ENCODE results near the gene TRPM4.
"Not testable (repeated sequence)": the region's sequence is repeated elsewhere in the genome, so short reads cannot be mapped to it uniquely, and the experiment has no call there.

TRPM4 gene

DNA sequence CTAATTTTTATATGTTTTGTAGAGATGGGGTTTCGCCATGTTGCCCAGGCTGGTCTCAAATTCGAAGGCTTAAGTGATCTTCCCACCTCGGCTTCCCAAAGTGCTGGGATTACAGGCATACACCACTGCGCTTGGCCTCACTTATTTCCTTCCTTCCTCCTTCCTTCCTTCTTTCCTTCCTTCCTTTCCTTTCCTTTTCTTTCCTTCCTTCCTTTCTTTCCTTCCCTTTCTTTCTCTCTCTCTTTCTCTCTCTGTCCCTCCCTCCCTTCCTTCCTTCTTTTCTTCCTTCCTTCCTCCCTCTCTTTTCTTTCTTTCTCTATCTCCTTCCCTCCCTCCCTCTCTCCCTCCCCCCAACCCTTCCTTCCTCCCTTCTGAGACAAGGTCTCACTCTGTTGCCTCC lies 36.8 kb downstream of the TRPM4 start:
- H2AFZ ChIP-seq (ENCODE audit: low read length, unreplicated experiment): no peak overlapping the region
- H3K4me3 ChIP-seq (ENCODE audit: low read depth, low read length): no peak overlapping the region
- no peaks in the 10 kb centered on the region for H3K4me1 ChIP-seq (ENCODE audit: control insufficient read depth, insufficient read depth, low read length, unreplicated experiment)
- H3K79me2 ChIP-seq (ENCODE audit: control insufficient read depth, insufficient read depth, low read length, unreplicated experiment): no peaks in the 10 kb centered on the region
- H3K27ac ChIP-seq (ENCODE audit: low read depth, low read length): no peak overlapping the region
- no peaks in the 10 kb centered on the region for H3K27me3 ChIP-seq (ENCODE audit: insufficient read depth, low read length)
- peaks cover 8% of the 10 kb centered on the region for H3K36me3 ChIP-seq (ENCODE audit: insufficient read depth, low read length)

GRCh38 chr19:49196527-49197240 lies 39.1 kb downstream of the TRPM4 start:
- no peak overlapping the region for H3K4me3 ChIP-seq (ENCODE audit: low read depth, low read length)
- no peak overlapping the region for H3K27ac ChIP-seq (ENCODE audit: low read depth, low read length)
- H3K79me2 ChIP-seq (ENCODE audit: control insufficient read depth, insufficient read depth, low read length, unreplicated experiment): no peaks in the 10 kb centered on the region
- H3K27me3 ChIP-seq (ENCODE audit: insufficient read depth, low read length): no peaks in the 10 kb centered on the region
- no peaks in the 10 kb centered on the region for H3K4me1 ChIP-seq (ENCODE audit: control insufficient read depth, insufficient read depth, low read length, unreplicated experiment)
- peaks cover 6% of the 10 kb centered on the region; the same call in 1 of the 2 replicates for H3K36me3 ChIP-seq (ENCODE audit: insufficient read depth, low read length)
- no peak overlapping the region for H2AFZ ChIP-seq (ENCODE audit: low read length, unreplicated experiment)

DNA sequence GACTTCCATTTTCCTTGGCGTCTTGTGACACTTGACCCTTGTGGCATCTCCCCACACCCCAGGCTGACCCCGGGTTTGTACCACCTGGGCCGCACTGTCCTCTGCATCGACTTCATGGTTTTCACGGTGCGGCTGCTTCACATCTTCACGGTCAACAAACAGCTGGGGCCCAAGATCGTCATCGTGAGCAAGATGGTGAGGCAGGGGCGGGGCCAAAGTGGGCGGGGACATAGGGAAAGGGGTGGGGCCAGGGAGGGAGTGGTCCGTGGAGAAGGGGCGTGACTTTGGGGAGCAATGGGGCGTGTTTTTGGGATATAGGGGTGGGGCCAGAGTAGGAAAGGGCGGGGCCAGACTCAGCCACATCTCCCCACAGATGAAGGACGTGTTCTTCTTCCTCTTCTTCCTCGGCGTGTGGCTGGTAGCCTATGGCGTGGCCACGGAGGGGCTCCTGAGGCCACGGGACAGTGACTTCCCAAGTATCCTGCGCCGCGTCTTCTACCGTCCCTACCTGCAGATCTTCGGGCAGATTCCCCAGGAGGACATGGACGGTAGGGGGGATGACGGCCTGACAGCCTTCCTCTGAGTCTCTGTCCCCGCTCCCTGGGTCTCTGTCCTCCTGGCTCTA lies 42.8 kb downstream of the TRPM4 start:
- Histone ChIP-seq H3K79me2 (ENCODE audit: control insufficient read depth, insufficient read depth, low read length, unreplicated experiment) (no peaks in the 10 kb centered on the region), H3K36me3 (ENCODE audit: insufficient read depth, low read length) (peaks cover 4% of the 10 kb centered on the region; the same call in 1 of the 2 replicates), H3K4me3 (ENCODE audit: low read depth, low read length) (no peak overlapping the region), H3K27me3 (ENCODE audit: insufficient read depth, low read length) (no peaks in the 10 kb centered on the region), H3K27ac (ENCODE audit: low read depth, low read length) (no peak overlapping the region), H3K4me1 (ENCODE audit: control insufficient read depth, insufficient read depth, low read length, unreplicated experiment) (no peaks in the 10 kb centered on the region), H2AFZ (ENCODE audit: low read length, unreplicated experiment) (no peak overlapping the region)

DNA sequence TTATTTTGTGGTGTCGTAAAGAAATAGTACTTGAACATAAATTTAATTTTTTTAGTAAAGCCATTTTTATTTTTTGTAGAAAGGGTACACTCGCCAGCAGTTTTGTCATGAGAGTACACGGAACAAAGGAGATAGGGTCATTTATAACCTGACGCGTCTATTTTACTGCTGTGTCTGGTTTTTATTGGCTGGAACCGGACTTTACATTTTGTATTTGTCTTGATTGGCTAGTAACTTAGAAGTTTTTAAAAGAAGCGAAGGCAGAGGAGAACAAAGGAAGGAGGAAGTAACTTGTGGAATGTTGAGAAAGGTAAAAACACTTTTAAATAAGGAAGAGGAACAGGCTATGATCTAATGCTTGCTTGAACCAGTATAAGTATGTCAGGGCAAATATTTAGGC lies 43.5 kb downstream of the TRPM4 start:
- Histone ChIP-seq H3K4me3 (ENCODE audit: low read depth, low read length) (no peak overlapping the region), H2AFZ (ENCODE audit: low read length, unreplicated experiment) (no peak overlapping the region), H3K79me2 (ENCODE audit: control insufficient read depth, insufficient read depth, low read length, unreplicated experiment) (no peaks in the 10 kb centered on the region), H3K27me3 (ENCODE audit: insufficient read depth, low read length) (no peaks in the 10 kb centered on the region), H3K36me3 (ENCODE audit: insufficient read depth, low read length) (peaks cover 4% of the 10 kb centered on the region; the same call in 1 of the 2 replicates), H3K4me1 (ENCODE audit: control insufficient read depth, insufficient read depth, low read length, unreplicated experiment) (no peaks in the 10 kb centered on the region), H3K27ac (ENCODE audit: low read depth, low read length) (no peak overlapping the region)

DNA sequence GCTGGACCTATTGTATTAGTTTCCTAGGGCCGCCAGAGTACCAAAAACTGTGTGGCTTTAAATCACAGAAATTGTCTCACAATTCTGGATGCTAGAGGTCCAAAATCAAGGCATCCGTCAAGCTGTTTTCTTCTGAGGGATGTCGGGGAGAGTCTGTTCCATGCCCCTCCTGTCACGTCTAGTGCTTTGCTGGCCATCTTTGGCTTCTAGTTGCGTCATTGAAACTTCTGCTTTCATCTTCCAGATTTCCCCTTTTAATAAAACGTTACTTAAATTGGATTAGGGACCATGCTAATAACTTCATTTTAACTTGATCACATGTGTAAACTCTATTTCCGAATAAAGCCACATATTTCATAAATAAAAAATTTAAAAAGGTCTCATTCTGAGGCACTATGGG lies 47.5 kb downstream of the TRPM4 start:
- H3K79me2 ChIP-seq (ENCODE audit: control insufficient read depth, insufficient read depth, low read length, unreplicated experiment): no peaks in the 10 kb centered on the region
- H3K27me3 ChIP-seq (ENCODE audit: insufficient read depth, low read length): no peaks in the 10 kb centered on the region
- H3K4me3 ChIP-seq (ENCODE audit: low read depth, low read length): no peak overlapping the region
- no peak overlapping the region for H3K27ac ChIP-seq (ENCODE audit: low read depth, low read length)
- H3K36me3 ChIP-seq (ENCODE audit: insufficient read depth, low read length): peaks cover 4% of the 10 kb centered on the region; the same call in 1 of the 2 replicates
- peaks cover 3% of the 10 kb centered on the region for H3K4me1 ChIP-seq (ENCODE audit: control insufficient read depth, insufficient read depth, low read length, unreplicated experiment)
- no peak overlapping the region for H2AFZ ChIP-seq (ENCODE audit: low read length, unreplicated experiment)

DNA sequence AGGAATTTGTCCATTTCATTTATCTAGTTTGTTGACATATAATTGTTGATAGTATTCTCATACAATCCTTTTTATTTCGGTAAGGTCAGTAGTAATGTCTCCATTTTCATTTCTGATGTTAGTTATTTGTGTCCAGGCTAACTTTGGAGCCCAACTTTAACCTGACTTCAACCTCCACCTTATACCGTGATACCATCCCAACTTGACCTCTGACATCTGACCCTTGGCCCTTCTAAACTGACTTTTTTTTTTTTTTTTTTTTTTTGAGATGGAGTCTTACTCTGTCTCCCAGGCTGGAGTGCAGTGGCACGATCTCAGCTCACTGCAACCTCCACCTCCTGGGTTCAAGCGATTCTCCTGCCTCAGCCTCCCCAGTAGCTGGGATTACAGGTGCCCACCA lies 51.9 kb downstream of the TRPM4 start:
- not testable (repeated sequence) for H3K79me2 ChIP-seq (ENCODE audit: control insufficient read depth, insufficient read depth, low read length, unreplicated experiment); H2AFZ ChIP-seq (ENCODE audit: low read length, unreplicated experiment); H3K4me1 ChIP-seq (ENCODE audit: control insufficient read depth, insufficient read depth, low read length, unreplicated experiment); H3K36me3 ChIP-seq (ENCODE audit: insufficient read depth, low read length); H3K27ac ChIP-seq (ENCODE audit: low read depth, low read length); H3K27me3 ChIP-seq (ENCODE audit: insufficient read depth, low read length); H3K4me3 ChIP-seq (ENCODE audit: low read depth, low read length)

GRCh38 chr19:49210108-49210900 lies 52.7 kb downstream of the TRPM4 start:
- no peaks in the 10 kb centered on the region; the same call in 1 of the 2 replicates for H3K36me3 ChIP-seq (ENCODE audit: insufficient read depth, low read length)
- no peaks in the 10 kb centered on the region for H3K27me3 ChIP-seq (ENCODE audit: insufficient read depth, low read length)
- no peaks in the 10 kb centered on the region for H3K79me2 ChIP-seq (ENCODE audit: control insufficient read depth, insufficient read depth, low read length, unreplicated experiment)
- no peak overlapping the region for H3K27ac ChIP-seq (ENCODE audit: low read depth, low read length)
- no peak overlapping the region for H3K4me3 ChIP-seq (ENCODE audit: low read depth, low read length)
- H3K4me1 ChIP-seq (ENCODE audit: control insufficient read depth, insufficient read depth, low read length, unreplicated experiment): peaks cover 3% of the 10 kb centered on the region
- no peak overlapping the region for H2AFZ ChIP-seq (ENCODE audit: low read length, unreplicated experiment)

- H3K4me3 ChIP-seq (ENCODE audit: low read depth, low read length): no peak overlapping the region
These were observed 53.4 kb downstream of the TRPM4 start for GRCh38 chr19:49210901-49211451.

GRCh38 chr19:49212016-49212701 lies 54.6 kb downstream of the TRPM4 start:
- Histone ChIP-seq H3K79me2 (ENCODE audit: control insufficient read depth, insufficient read depth, low read length, unreplicated experiment) (no peaks in the 10 kb centered on the region), H3K36me3 (ENCODE audit: insufficient read depth, low read length) (no peaks in the 10 kb centered on the region; the same call in 1 of the 2 replicates), H3K27me3 (ENCODE audit: insufficient read depth, low read length) (no peaks in the 10 kb centered on the region), H3K4me1 (ENCODE audit: control insufficient read depth, insufficient read depth, low read length, unreplicated experiment) (peaks cover 3% of the 10 kb centered on the region), H3K4me3 (ENCODE audit: low read depth, low read length) (no peak overlapping the region), H2AFZ (ENCODE audit: low read length, unreplicated experiment) (no peak overlapping the region), H3K27ac (ENCODE audit: low read depth, low read length) (no peak overlapping the region)

More at GRCh38 chr19:49210901-49211451, 53.4 kb downstream of the TRPM4 start:
- Histone ChIP-seq H2AFZ (ENCODE audit: low read length, unreplicated experiment) (no peak overlapping the region), H3K27ac (ENCODE audit: low read depth, low read length) (no peak overlapping the region), H3K36me3 (ENCODE audit: insufficient read depth, low read length) (no peaks in the 10 kb centered on the region; the same call in 1 of the 2 replicates), H3K4me1 (ENCODE audit: control insufficient read depth, insufficient read depth, low read length, unreplicated experiment) (peaks cover 3% of the 10 kb centered on the region), H3K79me2 (ENCODE audit: control insufficient read depth, insufficient read depth, low read length, unreplicated experiment) (no peaks in the 10 kb centered on the region), H3K27me3 (ENCODE audit: insufficient read depth, low read length) (no peaks in the 10 kb centered on the region)

DNA sequence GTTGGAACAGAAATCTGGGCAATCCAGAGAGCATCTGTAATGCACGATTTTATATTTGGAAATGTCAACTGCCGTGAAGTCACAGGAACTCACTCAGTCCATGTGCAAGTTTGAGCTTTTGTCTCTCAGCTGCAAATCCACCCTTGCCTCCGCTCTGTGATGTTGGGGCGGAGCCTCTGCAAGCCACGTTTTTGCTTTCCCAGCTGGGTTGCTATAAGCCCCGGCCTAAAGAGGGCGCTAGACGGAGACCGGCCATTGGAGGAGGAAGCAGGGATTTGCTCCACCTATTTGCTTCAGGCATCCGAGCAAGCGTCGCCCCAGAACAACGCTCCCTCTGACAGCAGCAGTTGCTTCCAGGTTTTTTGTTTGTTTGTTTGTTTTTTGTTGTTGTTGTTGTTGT lies 56.2 kb downstream of the TRPM4 start:
- Histone ChIP-seq H2AFZ (ENCODE audit: low read length, unreplicated experiment) (no peak overlapping the region), H3K36me3 (ENCODE audit: insufficient read depth, low read length) (no peaks in the 10 kb centered on the region; the same call in 1 of the 2 replicates), H3K4me1 (ENCODE audit: control insufficient read depth, insufficient read depth, low read length, unreplicated experiment) (peaks cover 2% of the 10 kb centered on the region), H3K4me3 (ENCODE audit: low read depth, low read length) (no peak overlapping the region), H3K79me2 (ENCODE audit: control insufficient read depth, insufficient read depth, low read length, unreplicated experiment) (no peaks in the 10 kb centered on the region), H3K27ac (ENCODE audit: low read depth, low read length) (no peak overlapping the region), H3K27me3 (ENCODE audit: insufficient read depth, low read length) (no peaks in the 10 kb centered on the region)

Data from ACC112 (cell line).